SK-N-SH (cell line): ENCODE results near the gene RPEL1. TPM values are rescaled to one million over a fixed set of nuclear protein-coding genes. Genes with fewer than 3 reads are reported as not detected.

ENCODE experiments used
- polyA plus RNA-seq, 3 experiments: library from polyadenylated mRNA; depleted of rRNA; stranded (reverse); fragments of >200 nt; gene quantifications; 2 replicates each; pipeline ENCODE4 v1.2.3, GENCODE V29; 2012

RPEL1 gene
- polyA plus RNA-seq, 1 of the 3 experiments (the other 2 are of a cell fraction): not detected

Other genes starting within 250 kb of the RPEL1 start
- gene NT5C2, start 52.6 kb upstream of the RPEL1 start, polyA plus RNA-seq (2012; rRNA removed): 29.6 and 45.4 TPM in 2 replicates
- 4.8 and 5.4 TPM in 2 replicates for gene INA, start 31.3 kb downstream of the RPEL1 start, polyA plus RNA-seq (2012; rRNA removed)
- 5.1 and 5.3 TPM in 2 replicates for gene PCGF6, start 105.3 kb downstream of the RPEL1 start, polyA plus RNA-seq (2012; rRNA removed)
- gene TAF5, start 122.1 kb downstream of the RPEL1 start, polyA plus RNA-seq (2012; rRNA removed): 1.3 and 1.4 TPM in 2 replicates
- 408 and 542 TPM in 2 replicates for gene ATP5MK, start 150.6 kb downstream of the RPEL1 start, polyA plus RNA-seq (2012; rRNA removed)
- gene PDCD11, start 150.7 kb downstream of the RPEL1 start, polyA plus RNA-seq (2012; rRNA removed): 29.8 and 39.9 TPM in 2 replicates
- 0.10 and 0.23 TPM in 2 replicates for gene CALHM2, start 206.5 kb downstream of the RPEL1 start, polyA plus RNA-seq (2012; rRNA removed)
- gene CALHM1, start 213.0 kb downstream of the RPEL1 start, polyA plus RNA-seq (2012; rRNA removed): not detected in 2 replicates
- gene CALHM3, start 233.4 kb downstream of the RPEL1 start, polyA plus RNA-seq (2012; rRNA removed): not detected in 2 replicates
- gene NEURL1, start 247.8 kb downstream of the RPEL1 start, polyA plus RNA-seq (2012; rRNA removed): 0.05 and 0.19 TPM in 2 replicates